Astrocyte of the cerebellum (primary cell): Measurements from ENCODE around the gene ARID1B.

Source experiments
- DNase-seq: peaks from one replicate; pipeline ENCODE4 v3.0.0-alpha.2; 2011; ENCODE audit warnings: low read depth
- H3K4me3 ChIP-seq: 2 replicates; pipeline ENCODE4 v1.5.1; 2011; ENCODE audit warnings: mild to moderate bottlenecking, low read depth, low read length, moderate library complexity
- CTCF ChIP-seq: IDR thresholded peaks from 2 replicates; pipeline ENCODE4 v1.5.1; 2012; ENCODE audit warnings: low read length, low read depth, moderate library complexity, mild to moderate bottlenecking; ENCODE audit errors: missing control alignments
- in situ Hi-C: cut with HindIII; loops from 2 replicates; pipeline ENCODE4 v1.10.0; 2017; ENCODE audit warnings: low sequenced_read_pairs

Gene ARID1B

GRCh38 chr6:157096105-157096504, 318.9 kb downstream of the ARID1B start:
- no peak overlapping the region for H3K4me3 ChIP-seq
- in situ Hi-C loops, result no loop called here
- no peak for TF ChIP-seq CTCF
- DNase-seq, result no peak

- no peak overlapping the region for H3K4me3 ChIP-seq
- DNase-seq, result no peak
- TF ChIP-seq CTCF, result no peak
- in situ Hi-C loops, result no loop called here
These were observed 319.3 kb downstream of the ARID1B start for GRCh38 chr6:157096522-157096921.

GRCh38 chr6:157097255-157097955, 320.2 kb downstream of the ARID1B start:
- H3K4me3 ChIP-seq, result no peak overlapping the region
- DNase-seq, result no peak

GRCh38 chr6:157098999-157099398, 321.8 kb downstream of the ARID1B start:
- no peak overlapping the region for H3K4me3 ChIP-seq
- DNase-seq, result no peak
- in situ Hi-C loops, result no loop called here
- TF ChIP-seq CTCF, result no peak

More at GRCh38 chr6:157097255-157097955, 320.2 kb downstream of the ARID1B start:
- in situ Hi-C loops, result no loop called here
- no peak for TF ChIP-seq CTCF

GRCh38 chr6:157099912-157100593, 322.9 kb downstream of the ARID1B start:
- H3K4me3 ChIP-seq, result no peak overlapping the region
- in situ Hi-C loops, result no loop called here
- DNase-seq, result no peak
- TF ChIP-seq CTCF, result no peak

GRCh38 chr6:157101166-157101565, 324.0 kb downstream of the ARID1B start:
- in situ Hi-C loops, result no loop called here
- DNase-seq, result no peak
- no peak overlapping the region for H3K4me3 ChIP-seq
- no peak for TF ChIP-seq CTCF
